CD8-positive, alpha-beta memory T cell (primary cell): Measurements from ENCODE around the gene ADAM22. TPM values are rescaled to one million over a fixed set of nuclear protein-coding genes. Genes with fewer than 3 reads are reported as not detected.

Experiments
- CTCF ChIA-PET: fragments of 350-600 bp; sonication (Branson Sonifier 250); formaldehyde crosslinking; loops from one replicate; lab custom pipeline; 2021; ENCODE audit warnings: antibody characterized with exemption; lab: Charles Lee
- POLR2A ChIA-PET: fragments of 350-600 bp; sonication (Branson Sonifier 250); formaldehyde crosslinking; loops from one replicate; lab custom pipeline; 2021; ENCODE audit warnings: antibody characterized with exemption; lab: Charles Lee
- DNase-seq, 5 donors: peaks; one replicate each; pipeline versions ENCODE4 v3.0.0 to v3.0.0-alpha.2; 2020 to 2022; ENCODE audit warnings: mixed read lengths in 1 of 5
- H3K27ac ChIP-seq: one replicate; pipeline ENCODE4 v1.7.0; 2013; ENCODE audit warnings: low read depth, mild to moderate bottlenecking, low read length, moderate library complexity
- H3K27me3 ChIP-seq: 2 replicates; pipeline ENCODE4 v1.7.0; 2013; ENCODE audit warnings: low read length, mild to moderate bottlenecking; ENCODE audit not compliant: insufficient read depth, poor library complexity, severe bottlenecking
- H3K36me3 ChIP-seq: 2 replicates; pipeline ENCODE4 v1.7.0; 2013; ENCODE audit warnings: mild to moderate bottlenecking, low read length, moderate library complexity; ENCODE audit not compliant: insufficient read depth
- H3K4me1 ChIP-seq: 2 replicates; pipeline ENCODE4 v1.7.0; 2013; ENCODE audit warnings: mild to moderate bottlenecking, low read length, moderate library complexity; ENCODE audit not compliant: insufficient read depth
- H3K4me3 ChIP-seq: 2 replicates; pipeline ENCODE4 v1.7.0; 2013; ENCODE audit warnings: mild to moderate bottlenecking, low read length
- H3K9me3 ChIP-seq: 2 replicates; pipeline ENCODE4 v1.7.0; 2013; ENCODE audit warnings: mild to moderate bottlenecking, low read length
- H3K27ac Mint-ChIP-seq, 8 donors: one replicate each; pipeline ENCODE4 v1.8.0; 2020 to 2021; ENCODE audit warnings: mixed read lengths in 8 of 8, mild to moderate bottlenecking in 6 of 8, inconsistent platforms in 3 of 8, moderate library complexity in 3 of 8
- H3K27me3 Mint-ChIP-seq, 2 donors: one replicate each; pipeline ENCODE4 v1.8.0; 2020 to 2021; ENCODE audit warnings: mixed read lengths in 2 of 2, mild to moderate bottlenecking in 1 of 2, moderate library complexity in 1 of 2
- H3K36me3 Mint-ChIP-seq, 3 donors: one replicate each; pipeline ENCODE4 v1.8.0; 2020 to 2021; ENCODE audit warnings: mixed read lengths in 3 of 3, inconsistent platforms in 1 of 3, mild to moderate bottlenecking in 1 of 3
- H3K4me1 Mint-ChIP-seq, 3 donors: one replicate each; pipeline ENCODE4 v1.8.0; 2020 to 2021; ENCODE audit warnings: mixed read lengths in 3 of 3, inconsistent platforms in 1 of 3, mild to moderate bottlenecking in 1 of 3
- H3K4me3 Mint-ChIP-seq, 7 donors: one replicate each; pipeline ENCODE4 v1.8.0; 2020 to 2021; ENCODE audit warnings: mixed read lengths in 7 of 7, mild to moderate bottlenecking in 6 of 7, moderate library complexity in 4 of 7, inconsistent platforms in 2 of 7
- H3K9me3 Mint-ChIP-seq, 5 donors: one replicate each; pipeline ENCODE4 v1.8.0; 2020 to 2022; ENCODE audit warnings: mixed read lengths in 5 of 5, mild to moderate bottlenecking in 3 of 5, moderate library complexity in 2 of 5, inconsistent platforms in 1 of 5
- polyA plus RNA-seq: library from polyadenylated mRNA; unstranded; fragments of 300-500 nt; fragmentation: Illumina TruSeq; gene quantifications from one replicate; pipeline ENCODE4 v1.2.3, GENCODE V29; 2021
- total RNA-seq, 2 experiments: library from RNA; stranded (reverse); gene quantifications; one replicate each; pipeline ENCODE4 v1.2.3, GENCODE V29; 2021

Gene ADAM22
- total and polyA plus RNA-seq, 3 experiments from 2014 or later, result 2.3 to 4.7 (median 4.3) TPM

- no peaks in the 10 kb centered on the region for H3K27me3 ChIP-seq
- peaks cover 0 to 3% (median 0%) of the 10 kb centered on the region in 3 donors for H3K36me3 Mint-ChIP-seq
- H3K4me1 ChIP-seq, result no peaks in the 10 kb centered on the region
- POLR2A ChIA-PET, result no interaction called here
- H3K4me3 Mint-ChIP-seq, result no peak overlapping the region
- no peak overlapping the region for H3K27ac Mint-ChIP-seq
- no peaks in the 10 kb centered on the region for H3K4me1 Mint-ChIP-seq
- H3K27ac ChIP-seq, result no peak overlapping the region
- no peaks in the 10 kb centered on the region for H3K9me3 ChIP-seq
- H3K36me3 ChIP-seq, result no peaks in the 10 kb centered on the region
- DNase-seq, result no peak
- no peak overlapping the region for H3K4me3 ChIP-seq
- CTCF ChIA-PET, result no interaction called here
- H3K27me3 Mint-ChIP-seq, result peaks cover 0 to 33% of the 10 kb centered on the region in 2 donors
- peaks cover 0 to 4% (median 3%) of the 10 kb centered on the region in 5 donors for H3K9me3 Mint-ChIP-seq
These were observed 299.8 kb downstream of the ADAM22 start for GRCh38 chr7:88233828-88234227.

GRCh38 chr7:88239852-88240251, 305.8 kb downstream of the ADAM22 start:
- Histone ChIP-seq H3K4me3 (no peak overlapping the region), H3K9me3 (no peaks in the 10 kb centered on the region), H3K36me3 (no peaks in the 10 kb centered on the region), H3K27ac (no peak overlapping the region), H3K4me1 (no peaks in the 10 kb centered on the region), H3K27me3 (no peaks in the 10 kb centered on the region)
- H3K4me3 Mint-ChIP-seq, result no peak overlapping the region
- H3K27ac Mint-ChIP-seq, result no peak overlapping the region
- no peaks in the 10 kb centered on the region for H3K9me3 Mint-ChIP-seq
- H3K27me3 Mint-ChIP-seq, result peaks cover 0 to 10% of the 10 kb centered on the region in 2 donors
- no peaks in the 10 kb centered on the region for H3K4me1 Mint-ChIP-seq
- H3K36me3 Mint-ChIP-seq, result no peaks in the 10 kb centered on the region
- ChIA-PET CTCF (no interaction called here), POLR2A (no interaction called here)
- no peak for DNase-seq

- no peaks in the 10 kb centered on the region for H3K9me3 ChIP-seq
- H3K4me1 Mint-ChIP-seq, result no peaks in the 10 kb centered on the region
- H3K4me3 ChIP-seq, result no peak overlapping the region
- no peak overlapping the region for H3K4me3 Mint-ChIP-seq
- no peaks in the 10 kb centered on the region for H3K36me3 Mint-ChIP-seq
- peak in 1 of 5 donors; percentile 14 for DNase-seq
- POLR2A ChIA-PET, result no interaction called here
- H3K4me1 ChIP-seq, result no peaks in the 10 kb centered on the region
- H3K27me3 Mint-ChIP-seq, result peaks cover 2 to 6% of the 10 kb centered on the region in 2 donors
- H3K9me3 Mint-ChIP-seq, result no peaks in the 10 kb centered on the region
- CTCF ChIA-PET, result interaction anchor here (1.0 kb wide), 1 partner anchor 23 kb away, joined by 4 read pairs; the partner anchor contains the start of gene SRI
- no peak overlapping the region for H3K27ac Mint-ChIP-seq
- no peaks in the 10 kb centered on the region for H3K27me3 ChIP-seq
- no peak overlapping the region for H3K27ac ChIP-seq
- H3K36me3 ChIP-seq, result no peaks in the 10 kb centered on the region
These were observed 309.4 kb downstream of the ADAM22 start for GRCh38 chr7:88243345-88243909.

GRCh38 chr7:88244258-88244657, 310.2 kb downstream of the ADAM22 start:
- H3K27ac Mint-ChIP-seq, result no peak overlapping the region
- H3K9me3 Mint-ChIP-seq, result no peaks in the 10 kb centered on the region
- DNase-seq, result no peak
- no peaks in the 10 kb centered on the region for H3K36me3 ChIP-seq
- no peak overlapping the region for H3K4me3 Mint-ChIP-seq
- peaks cover 2 to 13% of the 10 kb centered on the region in 2 donors for H3K27me3 Mint-ChIP-seq
- CTCF ChIA-PET, result interaction anchor here (0.6 kb wide), 1 partner anchor 17 kb away, joined by 3 read pairs; no protein-coding TSS in a partner anchor
- no peaks in the 10 kb centered on the region for H3K4me1 ChIP-seq
- H3K4me1 Mint-ChIP-seq, result no peaks in the 10 kb centered on the region
- no peaks in the 10 kb centered on the region for H3K9me3 ChIP-seq
- no peak overlapping the region for H3K27ac ChIP-seq
- POLR2A ChIA-PET, result no interaction called here
- no peak overlapping the region for H3K4me3 ChIP-seq
- no peaks in the 10 kb centered on the region for H3K27me3 ChIP-seq
- H3K36me3 Mint-ChIP-seq, result no peaks in the 10 kb centered on the region

Other genes with a start within 250 kb of the ADAM22 start
- gene SLC25A40, start 57.9 kb upstream of the ADAM22 start, total RNA-seq, result 10 to 100 TPM; 32.8 to 37.9 TPM
- 13.7 TPM for gene SLC25A40, start 57.9 kb upstream of the ADAM22 start, polyA plus RNA-seq
- gene DBF4, start 57.8 kb upstream of the ADAM22 start, total RNA-seq, result 10 to 100 TPM; 63.9 to 67.1 TPM
- 30.4 TPM for gene DBF4, start 57.8 kb upstream of the ADAM22 start, polyA plus RNA-seq